Measurements from ENCODE around the gene RAD54L2.
A peak's percentile ranks its signal among the peaks of the same experiment; 100 is the strongest.
"Not testable (repeated sequence)": the region's sequence is repeated elsewhere in the genome, so short reads cannot be mapped to it uniquely, and the experiment has no call there.

RAD54L2 gene

DNA sequence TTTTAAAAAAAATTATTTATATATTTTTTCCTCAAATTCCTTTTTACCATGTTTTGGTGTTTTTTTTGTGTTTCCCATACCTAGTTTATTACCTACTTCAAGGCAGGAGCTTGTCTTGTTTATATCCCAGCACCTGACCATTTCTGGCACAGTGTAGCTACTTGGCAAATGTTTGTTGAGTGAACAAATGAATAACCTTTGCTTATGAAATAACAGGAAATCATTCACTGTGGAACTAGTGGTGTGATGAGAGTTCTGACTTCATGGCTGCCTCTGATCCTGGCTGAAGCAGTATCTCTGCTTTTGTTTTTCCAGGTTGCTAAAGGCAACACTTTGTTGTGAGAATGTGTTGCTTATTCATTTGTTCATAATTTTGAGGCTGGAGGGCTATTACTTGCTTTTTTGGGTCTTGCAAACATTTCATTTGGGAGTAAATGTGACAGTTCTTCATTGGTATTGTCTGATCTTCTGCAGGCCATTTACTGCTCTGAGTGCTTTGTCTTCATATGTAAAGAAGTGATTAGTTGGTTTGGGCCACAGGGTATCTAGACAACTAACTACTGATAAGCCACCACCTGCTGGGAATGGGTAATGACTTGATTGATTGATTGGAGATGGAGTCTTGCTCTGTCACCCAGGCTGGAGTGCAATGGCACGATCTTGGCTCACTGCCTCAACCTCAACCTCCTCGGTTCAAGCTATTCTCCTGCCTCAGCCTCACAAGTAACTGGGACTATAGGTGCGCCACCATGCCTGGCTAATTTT is 5.7 kb downstream of the RAD54L2 start:
- Histone ChIP-seq H3K4me3 (ENCODE audit: low read depth, low read length) (no peak overlapping the region), H3K9me3 (ENCODE audit: control insufficient read depth, insufficient read depth, low read length) (no peaks in the 10 kb centered on the region), H3K9ac (ENCODE audit: low read depth, low read length) (no peak overlapping the region), H3K27me3 (ENCODE audit: control insufficient read depth, insufficient read depth, low read length) (no peaks in the 10 kb centered on the region), H3K4me1 (ENCODE audit: control insufficient read depth, insufficient read depth, low read length) (peaks cover 4% of the 10 kb centered on the region; the same call in 1 of the 2 replicates), H3K27ac (ENCODE audit: low read depth, low read length) (peak overlapping the region; percentile 14), H3K36me3 (ENCODE audit: control insufficient read depth, insufficient read depth, low read length) (peaks cover 20% of the 10 kb centered on the region)

DNA sequence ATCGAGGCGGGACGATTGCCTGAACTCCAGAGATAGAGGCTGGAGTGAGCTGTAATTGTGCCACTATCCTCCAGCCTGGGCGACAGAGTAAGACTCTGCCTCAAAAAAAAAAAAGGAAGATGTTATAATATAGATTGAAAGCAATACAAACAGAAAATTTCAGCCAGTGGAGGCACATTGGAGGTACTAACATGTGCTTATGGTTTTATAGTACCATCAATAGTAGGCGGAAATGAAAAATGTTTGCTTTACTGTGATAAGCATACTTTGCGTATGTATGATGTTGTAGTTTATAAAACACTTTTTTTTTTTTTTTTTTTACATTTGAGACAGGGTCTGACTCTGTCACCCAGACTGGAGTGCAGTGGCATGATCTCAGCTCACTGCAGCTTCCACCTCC is 8.8 kb downstream of the RAD54L2 start:
- Histone ChIP-seq H3K9me3 (ENCODE audit: control insufficient read depth, insufficient read depth, low read length) (no peaks in the 10 kb centered on the region), H3K4me3 (ENCODE audit: low read depth, low read length) (no peak overlapping the region), H3K27ac (ENCODE audit: low read depth, low read length) (no peak overlapping the region), H3K36me3 (ENCODE audit: control insufficient read depth, insufficient read depth, low read length) (peaks cover 18% of the 10 kb centered on the region), H3K4me1 (ENCODE audit: control insufficient read depth, insufficient read depth, low read length) (no peaks in the 10 kb centered on the region), H3K27me3 (ENCODE audit: control insufficient read depth, insufficient read depth, low read length) (no peaks in the 10 kb centered on the region), H3K9ac (ENCODE audit: low read depth, low read length) (no peak overlapping the region)

DNA sequence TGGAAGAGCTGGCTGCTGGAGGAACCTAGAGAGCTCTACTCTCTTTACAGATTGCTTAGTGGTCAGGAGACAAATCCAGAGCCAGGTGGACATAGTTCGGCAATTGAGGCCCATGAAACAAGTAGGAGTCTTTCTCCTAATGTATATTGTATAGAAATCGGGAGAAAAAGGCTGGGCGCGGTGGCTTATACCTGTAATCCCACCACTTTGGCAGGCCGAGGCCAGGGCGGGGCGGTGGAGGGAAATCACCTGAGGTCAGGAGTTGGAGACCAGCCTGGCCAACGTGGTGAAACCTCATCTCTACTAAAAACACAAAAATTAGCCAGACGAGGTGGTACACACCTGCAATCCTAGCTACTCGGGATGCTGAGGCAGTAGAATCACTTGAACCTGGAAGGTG is 10.8 kb downstream of the RAD54L2 start:
- peaks cover 18% of the 10 kb centered on the region for H3K36me3 ChIP-seq (ENCODE audit: control insufficient read depth, insufficient read depth, low read length)
- no peak overlapping the region for H3K4me3 ChIP-seq (ENCODE audit: low read depth, low read length)
- H3K4me1 ChIP-seq (ENCODE audit: control insufficient read depth, insufficient read depth, low read length) = no peaks in the 10 kb centered on the region
- no peaks in the 10 kb centered on the region for H3K27me3 ChIP-seq (ENCODE audit: control insufficient read depth, insufficient read depth, low read length)
- H3K27ac ChIP-seq (ENCODE audit: low read depth, low read length) = no peak overlapping the region
- no peak overlapping the region for H3K9ac ChIP-seq (ENCODE audit: low read depth, low read length)
- no peaks in the 10 kb centered on the region for H3K9me3 ChIP-seq (ENCODE audit: control insufficient read depth, insufficient read depth, low read length)

DNA sequence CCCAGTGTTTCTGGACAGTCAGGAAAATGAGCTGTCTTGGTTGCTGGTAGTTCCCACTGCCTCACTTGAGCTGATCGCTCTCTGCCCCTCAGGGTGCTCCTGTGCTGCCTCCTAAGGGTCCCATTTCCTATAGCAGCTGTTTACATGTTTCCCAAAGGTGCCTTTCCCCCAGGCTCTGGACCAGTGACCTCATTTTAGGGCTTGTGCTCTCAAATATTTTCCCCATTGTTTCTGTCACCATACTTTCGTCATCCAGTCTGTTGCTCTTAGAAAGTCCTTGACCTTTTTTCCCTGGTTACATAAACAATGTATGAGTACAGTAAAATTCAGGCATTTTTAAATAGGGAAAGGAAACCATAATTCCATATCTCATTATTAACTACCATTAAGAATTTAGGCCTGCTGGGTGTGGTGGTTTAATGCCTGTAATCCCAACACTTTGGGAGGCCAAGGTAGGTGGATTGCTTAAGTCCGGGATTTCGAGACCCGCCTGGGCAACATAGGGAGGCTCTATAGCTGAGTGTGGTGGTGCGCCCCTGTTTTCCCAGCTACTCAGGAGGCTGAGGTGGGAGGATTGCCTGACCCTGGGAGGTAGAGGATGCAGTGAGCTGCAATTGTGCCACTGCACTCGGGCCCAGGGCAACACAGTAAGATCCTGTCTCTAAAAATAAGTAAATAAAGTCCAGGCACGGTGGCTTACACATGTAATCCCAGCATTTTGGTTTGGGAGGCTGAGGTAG is 11.7 kb downstream of the RAD54L2 start:
- H3K36me3 ChIP-seq (ENCODE audit: control insufficient read depth, insufficient read depth, low read length) = peaks cover 18% of the 10 kb centered on the region

DNA sequence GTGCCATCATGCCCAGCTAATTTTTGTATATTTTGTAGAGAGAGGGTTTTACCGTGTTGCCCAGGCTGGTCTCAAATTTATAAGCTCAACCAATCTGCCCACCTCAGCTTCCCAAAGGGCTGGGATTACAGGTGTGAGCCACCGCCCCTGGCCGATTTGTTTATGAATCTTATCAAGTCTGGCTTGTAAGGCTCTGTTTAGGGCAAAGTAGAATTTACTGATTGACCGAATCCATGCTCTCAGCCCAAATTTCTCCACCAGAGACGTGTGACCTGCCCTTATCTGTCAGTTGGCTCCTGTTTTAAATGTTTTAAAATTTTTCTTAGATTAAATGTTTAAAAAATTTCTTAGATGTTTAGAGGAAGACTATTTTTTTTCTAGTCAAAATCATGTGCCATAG is 19.5 kb downstream of the RAD54L2 start:
- Histone ChIP-seq H3K27ac (ENCODE audit: low read depth, low read length) (no peak overlapping the region), H3K9ac (ENCODE audit: low read depth, low read length) (no peak overlapping the region), H3K4me1 (ENCODE audit: control insufficient read depth, insufficient read depth, low read length) (no peaks in the 10 kb centered on the region), H3K9me3 (ENCODE audit: control insufficient read depth, insufficient read depth, low read length) (no peaks in the 10 kb centered on the region), H3K36me3 (ENCODE audit: control insufficient read depth, insufficient read depth, low read length) (peaks cover 11% of the 10 kb centered on the region; the same call in 1 of the 2 replicates), H3K4me3 (ENCODE audit: low read depth, low read length) (no peak overlapping the region), H3K27me3 (ENCODE audit: control insufficient read depth, insufficient read depth, low read length) (no peaks in the 10 kb centered on the region)

More for the DNA sequence above, 11.7 kb downstream of the RAD54L2 start:
- Histone ChIP-seq H3K27me3 (ENCODE audit: control insufficient read depth, insufficient read depth, low read length) (no peaks in the 10 kb centered on the region), H3K9me3 (ENCODE audit: control insufficient read depth, insufficient read depth, low read length) (no peaks in the 10 kb centered on the region), H3K27ac (ENCODE audit: low read depth, low read length) (no peak overlapping the region), H3K4me1 (ENCODE audit: control insufficient read depth, insufficient read depth, low read length) (no peaks in the 10 kb centered on the region), H3K4me3 (ENCODE audit: low read depth, low read length) (no peak overlapping the region), H3K9ac (ENCODE audit: low read depth, low read length) (no peak overlapping the region)

DNA sequence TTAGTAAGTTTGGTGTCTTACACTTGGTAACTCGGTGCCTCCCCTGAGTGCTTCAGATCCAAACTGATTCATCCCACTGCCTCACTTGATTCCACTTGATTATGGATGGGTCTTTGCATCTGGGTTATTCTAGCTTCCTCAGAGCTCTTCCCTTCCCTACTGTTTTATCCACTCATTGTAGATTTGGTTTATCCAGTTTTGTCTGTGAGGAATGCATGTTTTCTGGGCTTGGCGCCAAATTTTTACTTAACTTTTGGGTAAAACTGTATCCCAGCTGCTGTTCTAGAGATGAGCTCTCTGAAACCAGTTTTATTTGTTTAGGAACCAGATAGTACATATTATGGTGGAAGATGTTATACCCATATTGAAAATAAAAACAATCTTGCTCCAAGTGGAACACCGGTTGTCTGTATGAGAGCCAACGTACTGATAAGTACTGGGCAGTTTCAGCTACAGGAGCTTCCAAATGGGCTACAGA is 20.9 kb downstream of the RAD54L2 start:
- no peaks in the 10 kb centered on the region for H3K9me3 ChIP-seq (ENCODE audit: control insufficient read depth, insufficient read depth, low read length)
- no peak overlapping the region for H3K4me3 ChIP-seq (ENCODE audit: low read depth, low read length)
- H3K4me1 ChIP-seq (ENCODE audit: control insufficient read depth, insufficient read depth, low read length) = peaks cover 11% of the 10 kb centered on the region; the same call in 1 of the 2 replicates
- no peaks in the 10 kb centered on the region for H3K27me3 ChIP-seq (ENCODE audit: control insufficient read depth, insufficient read depth, low read length)
- no peak overlapping the region for H3K27ac ChIP-seq (ENCODE audit: low read depth, low read length)
- H3K9ac ChIP-seq (ENCODE audit: low read depth, low read length) = no peak overlapping the region
- peaks cover 2% of the 10 kb centered on the region; the same call in 1 of the 2 replicates for H3K36me3 ChIP-seq (ENCODE audit: control insufficient read depth, insufficient read depth, low read length)

DNA sequence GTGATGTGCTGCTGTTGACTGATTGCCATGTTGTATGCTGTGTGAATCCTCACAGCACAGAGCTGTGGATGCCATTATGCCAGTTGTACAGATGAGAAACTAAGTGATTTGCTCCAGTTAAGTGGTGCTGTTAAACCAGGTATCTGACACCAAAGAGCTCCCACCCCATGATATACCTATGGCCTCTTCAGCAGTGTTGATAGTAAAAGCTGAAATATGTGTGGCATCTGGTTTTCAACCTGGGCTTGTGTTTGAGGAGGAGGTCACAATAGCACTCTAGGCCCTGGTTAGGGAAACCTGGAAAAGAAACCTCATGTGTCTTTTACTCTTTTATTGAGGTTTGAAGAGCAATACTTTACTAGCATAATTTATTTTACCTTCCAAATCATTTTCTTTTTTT is 21.4 kb downstream of the RAD54L2 start:
- Histone ChIP-seq H3K27me3 (ENCODE audit: control insufficient read depth, insufficient read depth, low read length) (no peaks in the 10 kb centered on the region), H3K4me1 (ENCODE audit: control insufficient read depth, insufficient read depth, low read length) (peaks cover 11% of the 10 kb centered on the region; the same call in 1 of the 2 replicates), H3K9me3 (ENCODE audit: control insufficient read depth, insufficient read depth, low read length) (no peaks in the 10 kb centered on the region), H3K27ac (ENCODE audit: low read depth, low read length) (no peak overlapping the region), H3K4me3 (ENCODE audit: low read depth, low read length) (no peak overlapping the region), H3K9ac (ENCODE audit: low read depth, low read length) (no peak overlapping the region), H3K36me3 (ENCODE audit: control insufficient read depth, insufficient read depth, low read length) (peaks cover 2% of the 10 kb centered on the region; the same call in 1 of the 2 replicates)

DNA sequence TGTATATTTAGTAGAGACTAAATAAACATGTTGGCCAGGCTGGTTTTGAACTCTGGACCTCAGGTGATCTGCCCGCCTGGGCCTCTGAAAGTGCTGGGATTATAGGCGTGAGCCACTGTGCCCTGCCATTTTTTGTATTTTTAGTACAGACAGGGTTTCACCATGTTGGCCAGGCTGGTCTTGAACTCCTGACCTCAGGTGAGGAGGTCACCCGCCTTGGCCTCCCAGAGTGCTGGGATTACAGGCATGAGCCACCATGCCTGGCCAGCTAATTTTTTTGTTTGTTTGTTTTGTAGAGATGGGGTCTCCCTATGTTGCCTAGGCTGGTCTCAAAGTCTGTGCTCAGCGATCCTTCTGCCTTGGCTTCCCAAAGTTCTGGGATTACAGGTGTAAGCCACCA is 23.9 kb downstream of the RAD54L2 start:
- H3K27me3 ChIP-seq (ENCODE audit: control insufficient read depth, insufficient read depth, low read length); H3K9me3 ChIP-seq (ENCODE audit: control insufficient read depth, insufficient read depth, low read length); H3K4me3 ChIP-seq (ENCODE audit: low read depth, low read length); H3K27ac ChIP-seq (ENCODE audit: low read depth, low read length); H3K36me3 ChIP-seq (ENCODE audit: control insufficient read depth, insufficient read depth, low read length); H3K9ac ChIP-seq (ENCODE audit: low read depth, low read length): not testable (repeated sequence)
- peaks cover 11% of the 10 kb centered on the region; the same call in 1 of the 2 replicates for H3K4me1 ChIP-seq (ENCODE audit: control insufficient read depth, insufficient read depth, low read length)

DNA sequence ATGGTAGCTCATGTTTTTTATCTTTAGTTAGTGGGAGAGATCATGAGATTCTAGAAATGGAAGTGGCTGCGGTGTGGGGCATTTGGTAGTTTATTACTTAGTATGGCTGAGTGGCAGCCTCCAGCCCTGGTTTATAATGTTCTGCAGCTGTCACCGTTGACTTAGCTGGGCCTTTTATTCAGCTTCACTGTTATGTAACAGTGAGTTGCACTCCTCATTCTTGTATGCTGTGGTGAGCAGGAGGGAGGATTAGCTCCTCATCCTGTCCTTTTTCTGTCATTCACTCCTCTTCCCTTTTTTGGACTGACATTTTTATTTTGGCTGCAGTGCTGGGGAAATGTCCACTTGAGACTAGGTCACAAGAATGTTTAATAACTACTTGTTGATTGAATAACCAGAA is 29.5 kb downstream of the RAD54L2 start:
- H3K27me3 ChIP-seq (ENCODE audit: control insufficient read depth, insufficient read depth, low read length) = no peaks in the 10 kb centered on the region
- 0 out of 2 replicates have a peak, but pooled peaks cover 3% of the 10 kb centered on the region for H3K36me3 ChIP-seq (ENCODE audit: control insufficient read depth, insufficient read depth, low read length)
- H3K4me3 ChIP-seq (ENCODE audit: low read depth, low read length) = no peak overlapping the region
- no peak overlapping the region for H3K27ac ChIP-seq (ENCODE audit: low read depth, low read length)
- peaks cover 11% of the 10 kb centered on the region; the same call in 1 of the 2 replicates for H3K4me1 ChIP-seq (ENCODE audit: control insufficient read depth, insufficient read depth, low read length)
- H3K9ac ChIP-seq (ENCODE audit: low read depth, low read length) = no peak overlapping the region
- no peaks in the 10 kb centered on the region for H3K9me3 ChIP-seq (ENCODE audit: control insufficient read depth, insufficient read depth, low read length)

DNA sequence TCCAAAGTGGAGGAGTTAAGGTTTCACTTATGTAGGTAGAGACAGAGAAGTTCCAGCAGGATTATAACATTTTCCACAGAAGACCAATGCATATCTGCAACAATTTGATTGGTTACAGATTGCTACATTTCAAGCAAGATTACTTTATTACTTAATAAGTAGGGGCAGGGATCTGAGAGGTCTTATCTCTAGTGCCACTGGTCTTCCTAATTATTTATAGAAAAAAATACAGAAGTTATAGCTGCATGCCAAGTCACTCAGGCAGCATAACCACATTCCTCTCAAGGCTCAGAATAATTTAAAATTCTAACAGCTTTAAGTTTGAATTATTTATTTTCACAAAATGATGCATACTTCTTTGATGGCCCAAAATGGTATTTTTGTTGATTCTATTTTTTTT is 30.5 kb downstream of the RAD54L2 start:
- H3K27ac ChIP-seq (ENCODE audit: low read depth, low read length) = no peak overlapping the region
- H3K4me3 ChIP-seq (ENCODE audit: low read depth, low read length) = no peak overlapping the region
- peaks cover 2% of the 10 kb centered on the region; the same call in 1 of the 2 replicates for H3K4me1 ChIP-seq (ENCODE audit: control insufficient read depth, insufficient read depth, low read length)
- no peaks in the 10 kb centered on the region for H3K27me3 ChIP-seq (ENCODE audit: control insufficient read depth, insufficient read depth, low read length)
- H3K9ac ChIP-seq (ENCODE audit: low read depth, low read length) = no peak overlapping the region
- 0 out of 2 replicates have a peak, but pooled peaks cover 3% of the 10 kb centered on the region for H3K36me3 ChIP-seq (ENCODE audit: control insufficient read depth, insufficient read depth, low read length)
- no peaks in the 10 kb centered on the region for H3K9me3 ChIP-seq (ENCODE audit: control insufficient read depth, insufficient read depth, low read length)

DNA sequence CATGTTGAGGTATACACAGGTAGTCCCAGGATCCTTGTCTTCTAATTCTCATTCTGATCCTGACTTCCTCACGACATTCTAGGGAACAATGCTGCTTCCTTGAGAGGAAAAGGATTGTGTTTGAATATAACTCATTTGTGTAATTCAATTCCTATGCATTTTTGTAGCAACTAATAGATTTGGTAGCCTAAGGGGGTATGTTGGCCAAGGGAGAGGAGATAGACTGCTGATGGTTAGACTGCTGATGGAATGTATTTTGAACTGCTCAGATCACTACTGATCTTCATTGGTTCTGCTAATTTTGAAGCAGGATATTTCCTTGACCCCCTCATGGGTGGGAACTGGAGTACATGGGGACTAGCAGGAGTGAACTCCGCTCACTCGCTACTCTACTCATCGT is 39.7 kb downstream of the RAD54L2 start:
- Histone ChIP-seq H3K9me3 (ENCODE audit: control insufficient read depth, insufficient read depth, low read length) (no peaks in the 10 kb centered on the region), H3K36me3 (ENCODE audit: control insufficient read depth, insufficient read depth, low read length) (no peaks in the 10 kb centered on the region), H3K4me1 (ENCODE audit: control insufficient read depth, insufficient read depth, low read length) (peaks cover 20% of the 10 kb centered on the region), H3K9ac (ENCODE audit: low read depth, low read length) (no peak overlapping the region), H3K27me3 (ENCODE audit: control insufficient read depth, insufficient read depth, low read length) (no peaks in the 10 kb centered on the region), H3K4me3 (ENCODE audit: low read depth, low read length) (no peak overlapping the region), H3K27ac (ENCODE audit: low read depth, low read length) (no peak overlapping the region)
